Measurements from ENCODE around the gene SUCO. TPM values are rescaled to one million over a fixed set of nuclear protein-coding genes. Genes with fewer than 3 reads are reported as not detected.

SUCO gene
- total and polyA plus RNA-seq, 2 of the 8 experiments (the other 6 are each of a cell fraction or from before 2014, with no cell fraction given), result 8.3 to 35.8 TPM

DNA sequence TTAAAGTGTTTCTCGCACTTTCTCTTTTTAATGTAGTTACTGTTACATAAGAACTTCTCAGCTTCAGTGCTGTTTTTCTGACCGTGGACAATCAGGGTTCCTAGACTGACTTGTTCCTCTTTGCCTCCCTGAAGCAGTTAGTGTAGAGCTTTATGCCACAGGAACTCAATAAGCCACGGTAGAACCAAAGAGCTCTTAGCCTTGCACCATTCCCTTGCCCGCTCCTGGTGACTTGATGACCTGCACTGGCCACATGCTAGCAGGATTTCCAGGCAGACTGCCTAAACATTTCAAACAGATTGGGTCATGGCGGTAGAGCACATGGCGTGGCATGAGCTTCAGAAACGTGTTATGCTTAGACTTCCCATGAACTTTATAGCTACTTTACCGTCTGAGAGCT is 107.2 kb downstream of the SUCO start:
- CTCF ChIA-PET (ENCODE audit: partially characterized antibody), result interaction anchor here (0.6 to 4.8 kb wide), 8 partner anchors 11 to 827 kb away, joined by 3 to 19 read pairs (median 3); no protein-coding TSS in a partner anchor
- no peaks in the 10 kb centered on the region for H4K20me1 ChIP-seq (replicated peaks in 1 of 2; ENCODE audit: control insufficient read depth in 1 of 2, insufficient read depth in 2 of 2, low read length in 2 of 2)
- no peak for FAIRE-seq

More for the DNA sequence above, 107.2 kb downstream of the SUCO start:
- H2BK120ac ChIP-seq (replicated peaks; ENCODE audit: low read depth, low read length), result no peak overlapping the region
- no peak overlapping the region for H3K27ac ChIP-seq (ENCODE audit: low read depth, low read length)
- H3K79me2 ChIP-seq (ENCODE audit: control insufficient read depth in 1 of 2, insufficient read depth in 2 of 2, low read length in 2 of 2), result no peaks in the 10 kb centered on the region
- no peak overlapping the region for H3K4me3 ChIP-seq (ENCODE audit: extremely low read depth in 1 of 4, insufficient read depth in 2 of 4, low read depth in 3 of 4, low read length in 4 of 4)
- H3K9me3 ChIP-seq (ENCODE audit: insufficient read depth in 2 of 2, low read depth in 1 of 2, low read length in 1 of 2), result no peaks in the 10 kb centered on the region; a peak in 1 of 4 replicates
- no peak overlapping the region for H4K5ac ChIP-seq (ENCODE audit: insufficient read length, low read depth, low read length)
- POLR2A ChIA-PET (ENCODE audit: partially characterized antibody), result no interaction called here
- no peak for DNase-seq (ENCODE audit: low read depth in 1 of 2, low spot score in 2 of 2)
- no peak overlapping the region for H3K18ac ChIP-seq (ENCODE audit: extremely low read depth, low read length)
- WGBS, 2 experiments (ENCODE audit: extremely low coverage in 1 of 2, insufficient coverage in 1 of 2, insufficient read length in 1 of 2, insufficient replicate concordance in 2 of 2, low coverage in 1 of 2, low lambda C conversion rate in 2 of 2, missing lambda C conversion rate in 1 of 2), result 89% methylated on average over 8 of the region's 8 CpGs; no CpG with 5 or more reads in 1 of the 2 experiments
- no peaks in the 10 kb centered on the region for H3K23me2 ChIP-seq (ENCODE audit: low read depth, low read length)
- TF ChIP-seq MAFK (IDR thresholded peaks at IDR 0.05; ENCODE audit: low read depth, low read length) (no peak), TAF7 (optimal IDR thresholded peaks at IDR 0.05; ENCODE audit: borderline replicate concordance, low read depth, low read length) (no peak)
- H3K23ac ChIP-seq (ENCODE audit: insufficient read length), result no peak overlapping the region
- no peak overlapping the region for H3K4me2 ChIP-seq (ENCODE audit: insufficient read depth in 1 of 2, low read depth in 2 of 2, low read length in 2 of 2)
- H2AFZ ChIP-seq (ENCODE audit: low read length), result no peak overlapping the region
- no peak overlapping the region for H2BK5ac ChIP-seq (ENCODE audit: low read depth, low read length)
- no peaks in the 10 kb centered on the region for H3K27me3 ChIP-seq (replicated peaks in 1 of 4; ENCODE audit: control insufficient read depth in 3 of 4, extremely low read depth in 1 of 4, insufficient read depth in 3 of 4, low read length in 3 of 4)
- no peak overlapping the region for H4K8ac ChIP-seq (ENCODE audit: extremely low read depth, insufficient read depth, low read length)
- no peak overlapping the region for H2BK12ac ChIP-seq (ENCODE audit: low read depth, low read length)
- H2BK15ac ChIP-seq (ENCODE audit: low read length), result no peak overlapping the region
- no peaks in the 10 kb centered on the region for H3K36me3 ChIP-seq (ENCODE audit: control insufficient read depth in 2 of 4, insufficient read depth in 4 of 4, low read length in 3 of 4)
- no peak overlapping the region for H3K56ac ChIP-seq (replicated peaks; ENCODE audit: insufficient read length, low read depth, low read length)
- no peaks in the 10 kb centered on the region for H3K79me1 ChIP-seq (ENCODE audit: low read depth, low read length)
- H4K91ac ChIP-seq (replicated peaks; ENCODE audit: insufficient read length, low read length), result no peak overlapping the region
- no peak overlapping the region for H2BK20ac ChIP-seq (ENCODE audit: low read length)
- H3K14ac ChIP-seq (ENCODE audit: insufficient read length), result no peak overlapping the region
- H3K9ac ChIP-seq (replicated peaks in 1 of 4; ENCODE audit: extremely low read depth in 1 of 4, low read depth in 3 of 4, low read length in 3 of 4), result no peak overlapping the region
- H3K4me1 ChIP-seq (replicated peaks in 1 of 4; ENCODE audit: control insufficient read depth in 3 of 4, insufficient read depth in 4 of 4, low read length in 3 of 4), result no peaks in the 10 kb centered on the region
- no peak overlapping the region for H2AK5ac ChIP-seq (ENCODE audit: low read depth, low read length)
- no peak overlapping the region for H3K4ac ChIP-seq (replicated peaks; ENCODE audit: insufficient read length, low read depth, low read length)
